ENCODE results near the gene CDC34. TPM values are rescaled to one million over a fixed set of nuclear protein-coding genes. Genes with fewer than 3 reads are reported as not detected.

Gene CDC34
- total RNA-seq, 1 experiment from 2014 or later = 87.4 TPM

DNA sequence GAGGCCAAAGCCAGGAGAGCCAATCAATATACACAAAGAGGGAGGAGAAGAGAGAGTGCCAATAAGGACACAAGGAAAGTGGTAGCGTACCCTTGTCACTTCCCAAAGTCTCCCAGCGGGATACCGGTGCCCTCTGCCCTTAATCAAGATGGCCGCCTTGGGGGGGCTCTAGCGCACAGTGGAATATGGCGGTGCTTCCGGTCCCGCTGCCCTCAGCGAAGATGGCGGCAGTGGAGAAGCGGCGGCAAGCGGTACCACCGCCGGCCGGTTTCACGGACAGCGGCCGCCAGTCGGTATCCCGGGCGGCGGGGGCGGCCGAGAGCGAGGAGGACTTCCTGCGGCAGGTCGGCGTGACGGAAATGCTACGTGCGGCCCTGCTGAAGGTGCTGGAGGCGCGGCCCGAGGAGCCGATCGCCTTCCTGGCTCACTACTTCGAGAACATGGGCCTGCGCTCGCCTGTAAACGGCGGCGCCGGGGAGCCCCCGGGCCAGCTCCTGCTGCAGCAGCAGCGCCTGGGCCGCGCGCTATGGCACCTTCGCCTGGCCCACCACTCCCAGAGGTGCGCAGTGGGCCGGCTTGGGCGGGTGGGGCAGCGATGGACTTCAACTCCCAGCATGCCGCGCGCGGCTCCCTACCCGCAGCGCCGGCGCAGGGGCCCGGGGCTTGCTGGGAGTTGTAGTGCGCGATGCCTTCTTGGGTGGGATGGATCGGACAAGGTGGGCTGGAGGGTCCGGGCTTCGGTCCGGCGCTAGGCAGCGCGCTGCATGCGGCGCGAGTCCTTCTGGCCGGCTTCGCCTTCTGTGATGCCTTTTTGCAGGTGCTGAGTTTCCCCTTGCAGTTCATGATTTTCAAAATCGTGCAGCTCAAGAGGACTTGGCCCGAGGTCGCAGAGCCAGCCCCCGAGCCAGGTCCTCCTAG is 24.0 kb upstream of the CDC34 start, which contains the start of gene TPGS1:
Gene TPGS1 (plus strand): TSS at position 212 of the 918 bp plus-strand sequence. CDS start 10 bp downstream, at position 222.
- Histone ChIP-seq H3K27me3 (ENCODE audit: insufficient read depth, low read length) (no peaks in the 10 kb centered on the region), H3K36me3 (ENCODE audit: control insufficient read depth in 1 of 2, insufficient read depth in 2 of 2, low read length in 2 of 2) (peaks cover 0 to 5% of the 10 kb centered on the region in 2 experiments; a peak in 1 of 4 replicates), H3K79me2 (ENCODE audit: insufficient read depth, low read length) (peaks cover 11% of the 10 kb centered on the region; the same call in 1 of the 2 replicates), H2AFZ (ENCODE audit: low read depth, low read length, poor library complexity, severe bottlenecking) (peak within 1 kb of the TSS; percentile 40), H3K9me2 (ENCODE audit: insufficient read depth) (no peaks in the 10 kb centered on the region), H3K4me3 (replicated peaks in 1 of 2; ENCODE audit: low read depth in 1 of 2, low read length in 2 of 2) (peak within 1 kb of the TSS; percentile 89 to 97), H3K9ac (ENCODE audit: low read length) (peak within 1 kb of the TSS; percentile 97), H3K4me1 (ENCODE audit: control insufficient read depth in 1 of 2, insufficient read depth in 2 of 2, low read length in 2 of 2) (peaks cover 24 to 48% of the 10 kb centered on the region in 2 experiments), H3K4me2 (ENCODE audit: low read length) (peak within 1 kb of the TSS; percentile 85), H4K20me1 (ENCODE audit: insufficient read depth) (no peaks in the 10 kb centered on the region), H3K9me3 (ENCODE audit: control insufficient read depth in 1 of 2, insufficient read depth in 1 of 2, low read depth in 1 of 2, low read length in 2 of 2) (no peaks in the 10 kb centered on the region), H3K27ac (ENCODE audit: low read depth, low read length) (peak within 1 kb of the TSS; percentile 91)
- ChIA-PET CTCF (interaction anchor here (1.0 to 1.9 kb wide), 5 partner anchors 12 to 213 kb away, joined by 3 to 29 read pairs (median 4); partner anchors contain the start of gene MADCAM1), RAD21 (ENCODE audit: low non-redundant PET in 1 of 2, low total read pairs in 2 of 2, uncharacterized antibody in 2 of 2, unreplicated experiment in 2 of 2) (no interaction called here), POLR2A (interaction anchor here (0.8 to 1.5 kb wide), 4 partner anchors 9 to 25 kb away, joined by 3 to 5 read pairs (median 4); partner anchors contain the start of genes CDC34 and MADCAM1)
- intact Hi-C loops (cut with micrococcal nuclease) = loop anchor here (10.0 kb wide), 1 partner anchor 123 kb away; no protein-coding TSS in a partner anchor
- ATAC-seq (peak; percentile 63), DNase-seq (ENCODE audit: low read depth, low spot score) (peak; percentile 40)
- BruUV-seq (replicated peaks) = no TSS peak
- TF ChIP-seq, protein P1, sequence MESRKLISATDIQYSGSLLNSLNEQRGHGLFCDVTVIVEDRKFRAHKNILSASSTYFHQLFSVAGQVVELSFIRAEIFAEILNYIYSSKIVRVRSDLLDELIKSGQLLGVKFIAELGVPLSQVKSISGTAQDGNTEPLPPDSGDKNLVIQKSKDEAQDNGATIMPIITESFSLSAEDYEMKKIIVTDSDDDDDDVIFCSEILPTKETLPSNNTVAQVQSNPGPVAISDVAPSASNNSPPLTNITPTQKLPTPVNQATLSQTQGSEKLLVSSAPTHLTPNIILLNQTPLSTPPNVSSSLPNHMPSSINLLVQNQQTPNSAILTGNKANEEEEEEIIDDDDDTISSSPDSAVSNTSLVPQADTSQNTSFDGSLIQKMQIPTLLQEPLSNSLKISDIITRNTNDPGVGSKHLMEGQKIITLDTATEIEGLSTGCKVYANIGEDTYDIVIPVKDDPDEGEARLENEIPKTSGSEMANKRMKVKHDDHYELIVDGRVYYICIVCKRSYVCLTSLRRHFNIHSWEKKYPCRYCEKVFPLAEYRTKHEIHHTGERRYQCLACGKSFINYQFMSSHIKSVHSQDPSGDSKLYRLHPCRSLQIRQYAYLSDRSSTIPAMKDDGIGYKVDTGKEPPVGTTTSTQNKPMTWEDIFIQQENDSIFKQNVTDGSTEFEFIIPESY (IDR thresholded peaks at IDR 0.05; ENCODE audit: extremely low read depth, insufficient replicate concordance, low read length) = no peak
- TF ChIP-seq CEBPB (IDR thresholded peaks at IDR 0.05; ENCODE audit: low read depth) = no peak
- TF ChIP-seq, protein P2, sequence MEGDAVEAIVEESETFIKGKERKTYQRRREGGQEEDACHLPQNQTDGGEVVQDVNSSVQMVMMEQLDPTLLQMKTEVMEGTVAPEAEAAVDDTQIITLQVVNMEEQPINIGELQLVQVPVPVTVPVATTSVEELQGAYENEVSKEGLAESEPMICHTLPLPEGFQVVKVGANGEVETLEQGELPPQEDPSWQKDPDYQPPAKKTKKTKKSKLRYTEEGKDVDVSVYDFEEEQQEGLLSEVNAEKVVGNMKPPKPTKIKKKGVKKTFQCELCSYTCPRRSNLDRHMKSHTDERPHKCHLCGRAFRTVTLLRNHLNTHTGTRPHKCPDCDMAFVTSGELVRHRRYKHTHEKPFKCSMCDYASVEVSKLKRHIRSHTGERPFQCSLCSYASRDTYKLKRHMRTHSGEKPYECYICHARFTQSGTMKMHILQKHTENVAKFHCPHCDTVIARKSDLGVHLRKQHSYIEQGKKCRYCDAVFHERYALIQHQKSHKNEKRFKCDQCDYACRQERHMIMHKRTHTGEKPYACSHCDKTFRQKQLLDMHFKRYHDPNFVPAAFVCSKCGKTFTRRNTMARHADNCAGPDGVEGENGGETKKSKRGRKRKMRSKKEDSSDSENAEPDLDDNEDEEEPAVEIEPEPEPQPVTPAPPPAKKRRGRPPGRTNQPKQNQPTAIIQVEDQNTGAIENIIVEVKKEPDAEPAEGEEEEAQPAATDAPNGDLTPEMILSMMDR (IDR thresholded peaks at IDR 0.05 in 2 of 3, conservative IDR thresholded peaks at IDR 0.05 in 1 of 3; ENCODE audit: borderline replicate concordance in 1 of 3, insufficient read depth in 1 of 3, low read depth in 2 of 3, low read length in 2 of 3) = no peak
- peak; percentile 23 for TF ChIP-seq POLR2A (IDR thresholded peaks at IDR 0.05; ENCODE audit: borderline replicate concordance, extremely low read depth, insufficient read depth, insufficient read length)
- peak; percentile 37; the same call in 1 of the 2 replicates for TF ChIP-seq SP1 (IDR thresholded peaks at IDR 0.05; ENCODE audit: low read depth)
- TF ChIP-seq SIN3A (IDR thresholded peaks at IDR 0.05; ENCODE audit: low read depth) = no peak
- TF ChIP-seq ZNF274 (IDR thresholded peaks at IDR 0.05; ENCODE audit: low read depth, low read length) = no peak
- TF ChIP-seq, protein P3, sequence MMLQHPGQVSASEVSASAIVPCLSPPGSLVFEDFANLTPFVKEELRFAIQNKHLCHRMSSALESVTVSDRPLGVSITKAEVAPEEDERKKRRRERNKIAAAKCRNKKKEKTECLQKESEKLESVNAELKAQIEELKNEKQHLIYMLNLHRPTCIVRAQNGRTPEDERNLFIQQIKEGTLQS (IDR thresholded peaks at IDR 0.05) = no peak
- TF ChIP-seq ELF1 (IDR thresholded peaks at IDR 0.05; ENCODE audit: borderline replicate concordance, low read depth) = no peak; the same call in 1 of the 2 replicates
- TF ChIP-seq EZH2phosphoT487 (IDR thresholded peaks at IDR 0.05; ENCODE audit: borderline replicate concordance) = no peak
- TF ChIP-seq YY1 (IDR thresholded peaks at IDR 0.05; ENCODE audit: extremely low read depth, insufficient replicate concordance, low read depth, low read length) = peak; percentile 100
- TF ChIP-seq JUND (IDR thresholded peaks at IDR 0.05) = no peak
- TF ChIP-seq TCF7L2 (IDR thresholded peaks at IDR 0.05; ENCODE audit: borderline replicate concordance, extremely low read depth, insufficient read depth, insufficient read length) = no peak
- no peak for TF ChIP-seq CBX3 (IDR thresholded peaks at IDR 0.05; ENCODE audit: low read depth)
- TF ChIP-seq, protein P4, sequence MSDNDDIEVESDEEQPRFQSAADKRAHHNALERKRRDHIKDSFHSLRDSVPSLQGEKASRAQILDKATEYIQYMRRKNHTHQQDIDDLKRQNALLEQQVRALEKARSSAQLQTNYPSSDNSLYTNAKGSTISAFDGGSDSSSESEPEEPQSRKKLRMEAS (IDR thresholded peaks at IDR 0.05) = no peak
- peak; percentile 98 for TF ChIP-seq EGR1 (IDR thresholded peaks at IDR 0.05; ENCODE audit: low read depth)
- TF ChIP-seq ZFX (IDR thresholded peaks at IDR 0.05) = peak; percentile 94
- no peak for TF ChIP-seq FOSL1 (IDR thresholded peaks at IDR 0.05; ENCODE audit: low read depth)
- no peak for TF ChIP-seq EZH2 (IDR thresholded peaks at IDR 0.05)
- no peak for TF ChIP-seq SRF (IDR thresholded peaks at IDR 0.05; ENCODE audit: low read depth)
- TF ChIP-seq RAD21 (IDR thresholded peaks at IDR 0.05; ENCODE audit: low read depth) = no peak
- TF ChIP-seq POLR2AphosphoS5 (IDR thresholded peaks at IDR 0.05; ENCODE audit: low read depth, low read length) = peak; percentile 64
